Measurements from ENCODE around the gene SNTB2. TPM values are rescaled to one million over a fixed set of nuclear protein-coding genes. Genes with fewer than 3 reads are reported as not detected.

The SNTB2 gene
- total and polyA plus RNA-seq, 10 of the 15 experiments (the other 5 are each of a cell fraction or from before 2014, with no cell fraction given) = 1.2 to 15.7 (median 5.0) TPM

- TF ChIP-seq RBBP5 (conservative IDR thresholded peaks at IDR 0.05) (no peak), BCL3 (IDR thresholded peaks at IDR 0.05; ENCODE audit: borderline replicate concordance, insufficient read depth, low read depth, low read length, poor library complexity, severe bottlenecking) (peak; percentile 14)
- Histone ChIP-seq H3K4me1 (ENCODE audit: control insufficient read depth, insufficient read depth, low read length) (no peaks in the 10 kb centered on the region), H3K9ac (ENCODE audit: control insufficient read depth, insufficient read depth, low read length) (no peak overlapping the region), H4K20me1 (ENCODE audit: control insufficient read depth, insufficient read depth) (no peaks in the 10 kb centered on the region), H3K9me3 (replicated peaks; ENCODE audit: control insufficient read depth, insufficient read depth, low read length) (no peaks in the 10 kb centered on the region), H3K27ac (ENCODE audit: control insufficient read depth, insufficient read depth) (no peak overlapping the region), H2AFZ (ENCODE audit: control insufficient read depth, low read depth, low read length) (no peak overlapping the region), H3K4me2 (ENCODE audit: control insufficient read depth, insufficient read depth) (no peak overlapping the region), H3K36me3 (ENCODE audit: control insufficient read depth in 2 of 2, insufficient read depth in 2 of 2, low read length in 1 of 2) (no peaks in the 10 kb centered on the region), H3K4me3 (no peak overlapping the region), H3K27me3 (replicated peaks in 1 of 2; ENCODE audit: control insufficient read depth in 2 of 2, insufficient read depth in 2 of 2, low read length in 1 of 2) (no peaks in the 10 kb centered on the region), H3K79me2 (ENCODE audit: control insufficient read depth, insufficient read depth, low read length) (no peaks in the 10 kb centered on the region)
- DNase-seq (ENCODE audit: low read depth, low spot score) = no peak
- ChIA-PET SMC1A (ENCODE audit: uncharacterized antibody, unreplicated experiment) (interaction anchor here (0.5 to 1.5 kb wide), 2 partner anchors 67 to 212 kb away, joined by 3 to 6 read pairs; no protein-coding TSS in a partner anchor), POLR2A (no interaction called here), CTCF (interaction anchor here (1.1 kb wide), 1 partner anchor 67 kb away, joined by 3 read pairs; no protein-coding TSS in a partner anchor), RAD21 (ENCODE audit: unreplicated experiment) (no interaction called here)
- BruUV-seq (replicated peaks) = no TSS peak
- no peak for FAIRE-seq
- intact Hi-C loops (cut with micrococcal nuclease; ENCODE audit: unreplicated experiment) = no loop called here
- WGBS (ENCODE audit: insufficient coverage, insufficient replicate concordance, low lambda C conversion rate, missing lambda C conversion rate) = 100% methylated on average over 1 of the region's 1 CpG
- in situ Hi-C loops (cut with MboI) = no loop called here
- no peak for ATAC-seq
Observed at GRCh38 chr16:69217433-69217832, 30.5 kb downstream of the SNTB2 start.

- Histone ChIP-seq H3K27me3 (replicated peaks in 1 of 2; ENCODE audit: control insufficient read depth in 2 of 2, insufficient read depth in 2 of 2, low read length in 1 of 2) (no peaks in the 10 kb centered on the region), H3K27ac (ENCODE audit: control insufficient read depth, insufficient read depth) (no peak overlapping the region), H2AFZ (ENCODE audit: control insufficient read depth, low read depth, low read length) (no peak overlapping the region), H3K9me3 (replicated peaks; ENCODE audit: control insufficient read depth, insufficient read depth, low read length) (no peaks in the 10 kb centered on the region), H3K4me3 (no peak overlapping the region), H3K79me2 (ENCODE audit: control insufficient read depth, insufficient read depth, low read length) (no peaks in the 10 kb centered on the region), H3K36me3 (ENCODE audit: control insufficient read depth in 2 of 2, insufficient read depth in 2 of 2, low read length in 1 of 2) (no peaks in the 10 kb centered on the region), H3K9ac (ENCODE audit: control insufficient read depth, insufficient read depth, low read length) (no peak overlapping the region), H3K4me1 (ENCODE audit: control insufficient read depth, insufficient read depth, low read length) (no peaks in the 10 kb centered on the region), H4K20me1 (ENCODE audit: control insufficient read depth, insufficient read depth) (no peaks in the 10 kb centered on the region), H3K4me2 (ENCODE audit: control insufficient read depth, insufficient read depth) (no peak overlapping the region)
- DNase-seq (ENCODE audit: low read depth, low spot score) (no peak), FAIRE-seq (no peak), ATAC-seq (no peak)
- BruUV-seq (replicated peaks) = no TSS peak
- ChIA-PET CTCF (no interaction called here), RAD21 (ENCODE audit: unreplicated experiment) (no interaction called here), POLR2A (interaction anchor here (0.6 kb wide), 1 partner anchor 337 kb away, joined by 3 read pairs; no protein-coding TSS in a partner anchor), SMC1A (ENCODE audit: uncharacterized antibody, unreplicated experiment) (no interaction called here)
- intact Hi-C loops (cut with micrococcal nuclease; ENCODE audit: unreplicated experiment) (no loop called here), in situ Hi-C loops (cut with MboI) (no loop called here)
- WGBS (ENCODE audit: insufficient coverage, insufficient replicate concordance, low lambda C conversion rate, missing lambda C conversion rate) = 96% methylated on average over 1 of the region's 1 CpG
- TF ChIP-seq SKIL (IDR thresholded peaks at IDR 0.05; ENCODE audit: low read depth, poor library complexity, severe bottlenecking) (no peak), ZNF592 (IDR thresholded peaks at IDR 0.05) (no peak), MEF2A (IDR thresholded peaks at IDR 0.05; ENCODE audit: insufficient read depth, low read depth, low read length) (no peak), NFYB (IDR thresholded peaks at IDR 0.05; ENCODE audit: insufficient read depth, low read depth, low read length) (no peak), ZSCAN29 (IDR thresholded peaks at IDR 0.05) (no peak)
- TF ChIP-seq, protein P1, sequence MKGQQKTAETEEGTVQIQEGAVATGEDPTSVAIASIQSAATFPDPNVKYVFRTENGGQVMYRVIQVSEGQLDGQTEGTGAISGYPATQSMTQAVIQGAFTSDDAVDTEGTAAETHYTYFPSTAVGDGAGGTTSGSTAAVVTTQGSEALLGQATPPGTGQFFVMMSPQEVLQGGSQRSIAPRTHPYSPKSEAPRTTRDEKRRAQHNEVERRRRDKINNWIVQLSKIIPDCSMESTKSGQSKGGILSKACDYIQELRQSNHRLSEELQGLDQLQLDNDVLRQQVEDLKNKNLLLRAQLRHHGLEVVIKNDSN (IDR thresholded peaks at IDR 0.05; ENCODE audit: borderline replicate concordance, extremely low read length, insufficient read depth, low read depth, low read length) = no peak
Observed at GRCh38 chr16:69219279-69219678, 32.3 kb downstream of the SNTB2 start.
